Common myeloid progenitor, CD34-positive (primary cell): ENCODE results near the gene LTBP1.

ENCODE experiments used
- CTCF ChIA-PET: fragments of 350-600 bp; sonication (Branson Sonifier 250); formaldehyde crosslinking; loops from one replicate; lab custom pipeline; 2021; ENCODE audit warnings: antibody characterized with exemption; lab: Charles Lee
- POLR2A ChIA-PET: fragments of 350-600 bp; sonication (Branson Sonifier 250); formaldehyde crosslinking; loops from one replicate; lab custom pipeline; 2021; ENCODE audit warnings: antibody characterized with exemption; lab: Charles Lee
- DNase-seq, 3 donors: peaks; one replicate each; pipeline versions ENCODE4 v3.0.0 to v3.0.0-alpha.2; 2013
- H3K27ac ChIP-seq, 2 experiments: 1 replicate in 1 of 2; 2 replicates in 1 of 2; pipeline ENCODE4 v1.7.0; 2013; ENCODE audit warnings: inconsistent platforms in 2 of 2, low read length in 2 of 2, mild to moderate bottlenecking in 2 of 2, low read depth in 1 of 2, moderate library complexity in 1 of 2; ENCODE audit not compliant: severe bottlenecking in 2 of 2, insufficient read depth in 1 of 2, poor library complexity in 1 of 2
- H3K27me3 ChIP-seq, 5 experiments: replicated peaks in 2 of 5; 1 replicate in 3 of 5; 2 replicates in 2 of 5; pipeline versions ENCODE4 v1.6.1 to v1.7.0; 2013; ENCODE audit warnings: low read length in 4 of 5, mild to moderate bottlenecking in 2 of 5, moderate library complexity in 2 of 5, inconsistent platforms in 1 of 5; ENCODE audit not compliant: insufficient read depth in 5 of 5, control insufficient read depth in 4 of 5
- H3K36me3 ChIP-seq, 4 experiments: 1 replicate in 2 of 4; 2 replicates in 2 of 4; pipeline versions ENCODE4 v1.6.1 to v1.7.0; 2013; ENCODE audit warnings: low read length in 3 of 4, control low read depth in 1 of 4, mild to moderate bottlenecking in 1 of 4; ENCODE audit not compliant: control insufficient read depth in 4 of 4, insufficient read depth in 4 of 4
- H3K4me1 ChIP-seq, 4 experiments: 1 replicate in 3 of 4; 2 replicates in 1 of 4; pipeline versions ENCODE4 v1.6.1 to v1.7.1; 2013; ENCODE audit warnings: low read length in 3 of 4, mild to moderate bottlenecking in 3 of 4, control low read depth in 1 of 4, inconsistent platforms in 1 of 4, moderate library complexity in 1 of 4; ENCODE audit not compliant: control insufficient read depth in 4 of 4, insufficient read depth in 4 of 4; ENCODE audit errors: control extremely low read depth in 1 of 4
- H3K4me3 ChIP-seq, 7 experiments: 1 replicate in 4 of 7; 2 replicates in 3 of 7; pipeline versions ENCODE4 v1.5.1 to v1.7.0; 2013; ENCODE audit warnings: mild to moderate bottlenecking in 7 of 7, low read length in 6 of 7, moderate library complexity in 6 of 7, inconsistent platforms in 2 of 7, low read depth in 2 of 7, control low read depth in 1 of 7; ENCODE audit not compliant: insufficient read depth in 4 of 7, control insufficient read depth in 1 of 7; ENCODE audit errors: extremely low read depth in 1 of 7
- H3K9me3 ChIP-seq, 5 experiments: 1 replicate in 4 of 5; 2 replicates in 1 of 5; pipeline versions ENCODE4 v1.6.1 to v1.7.1; 2013; ENCODE audit warnings: low read length in 4 of 5, mild to moderate bottlenecking in 2 of 5, inconsistent platforms in 1 of 5, low read depth in 1 of 5, moderate library complexity in 1 of 5; ENCODE audit not compliant: control insufficient read depth in 4 of 5, insufficient read depth in 2 of 5; ENCODE audit errors: control extremely low read depth in 1 of 5
- WGBS: methylation state at CpG from one replicate; pipeline ENCODE4 v1.1.5; 2013; ENCODE audit not compliant: insufficient coverage; 5-methylcytosine and 5-hydroxymethylcytosine counted together

LTBP1 gene

DNA sequence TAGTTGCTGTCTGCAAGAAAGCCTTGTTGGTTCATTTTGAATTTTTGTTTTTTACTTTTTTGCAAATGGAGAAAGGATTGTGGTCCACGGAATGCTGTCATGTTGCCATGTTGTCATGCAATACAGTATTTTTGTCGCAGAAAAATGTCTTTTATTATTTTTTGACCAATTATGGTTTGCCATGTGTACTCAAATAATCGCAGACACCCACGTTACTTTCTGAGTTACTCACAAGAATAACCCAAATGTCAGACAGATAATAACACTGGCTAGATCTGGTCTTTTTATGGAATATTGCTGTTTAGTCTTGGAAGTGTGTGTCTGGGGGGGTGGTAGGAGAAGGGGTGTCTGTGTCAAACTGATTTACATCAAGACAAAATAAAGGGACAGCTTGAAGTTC, 188.9 kb downstream of the LTBP1 start:
- H3K4me3 ChIP-seq, result no peak overlapping the region
- ChIA-PET POLR2A (no interaction called here), CTCF (no interaction called here)
- no peaks in the 10 kb centered on the region for H3K27me3 ChIP-seq
- H3K27ac ChIP-seq, result no peak overlapping the region
- H3K36me3 ChIP-seq, result no peaks in the 10 kb centered on the region
- H3K4me1 ChIP-seq, result peaks cover 0 to 4% (median 0%) of the 10 kb centered on the region in 4 experiments
- no peaks in the 10 kb centered on the region for H3K9me3 ChIP-seq
- WGBS, result no CpG with 5 or more reads among the region's 4 CpGs
- no peak for DNase-seq

DNA sequence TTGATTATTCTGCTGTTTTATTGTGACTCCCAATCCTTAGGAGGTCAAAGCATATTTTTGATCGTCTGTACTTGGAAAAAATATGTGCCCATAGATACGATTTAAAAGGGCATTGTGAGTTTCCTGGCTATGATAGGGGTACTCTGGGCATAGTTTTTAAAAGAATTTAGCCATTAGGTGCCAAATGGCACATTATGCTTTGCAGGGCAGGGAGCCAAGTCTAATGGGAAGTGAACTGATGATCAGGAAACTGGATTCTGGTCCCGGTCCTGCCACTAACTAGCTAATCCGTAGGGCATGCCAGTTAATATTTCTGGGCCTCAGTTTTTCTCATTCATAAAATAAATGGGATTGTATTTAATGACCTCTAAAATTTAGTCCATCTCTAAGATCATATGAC, 189.3 kb downstream of the LTBP1 start:
- no peaks in the 10 kb centered on the region for H3K27me3 ChIP-seq
- H3K4me3 ChIP-seq, result no peak overlapping the region
- ChIA-PET CTCF (no interaction called here), POLR2A (no interaction called here)
- no peaks in the 10 kb centered on the region for H3K9me3 ChIP-seq
- WGBS, result 96% methylated on average over 2 of the region's 4 CpGs
- no peak overlapping the region for H3K27ac ChIP-seq
- DNase-seq, result no peak
- H3K4me1 ChIP-seq, result peaks cover 0 to 4% (median 0%) of the 10 kb centered on the region in 4 experiments
- H3K36me3 ChIP-seq, result no peaks in the 10 kb centered on the region

DNA sequence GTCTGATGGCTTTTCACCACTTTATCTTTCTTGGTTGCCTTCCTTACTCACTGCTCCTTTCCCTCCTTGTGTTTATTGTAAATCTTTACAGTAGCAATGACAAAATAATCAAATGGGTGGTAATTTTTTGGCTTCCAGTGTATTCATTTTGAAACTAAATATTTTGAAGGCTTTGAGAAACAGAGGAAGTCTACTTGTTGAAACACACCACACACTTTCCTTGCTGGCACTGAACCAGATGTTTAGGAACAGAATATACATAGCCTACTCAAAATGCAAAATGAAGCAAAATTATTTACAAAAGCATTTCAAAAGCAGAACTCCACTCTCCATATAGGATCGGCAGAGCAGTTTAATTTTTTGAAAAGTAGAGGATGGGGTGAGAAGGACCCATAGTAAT, 189.8 kb downstream of the LTBP1 start:
- H3K27me3 ChIP-seq, result no peaks in the 10 kb centered on the region
- DNase-seq, result peak in 2 of 3 donors; percentile 16 to 42
- no CpG with 5 or more reads among the region's 1 CpG for WGBS
- H3K27ac ChIP-seq, result no peak overlapping the region
- H3K4me3 ChIP-seq, result no peak overlapping the region
- ChIA-PET CTCF (interaction anchor here (0.6 kb wide), 1 partner anchor 168 kb away, joined by 3 read pairs; no protein-coding TSS in a partner anchor), POLR2A (no interaction called here)
- H3K36me3 ChIP-seq, result no peaks in the 10 kb centered on the region
- H3K4me1 ChIP-seq, result peaks cover 0 to 4% (median 0%) of the 10 kb centered on the region in 4 experiments
- no peaks in the 10 kb centered on the region for H3K9me3 ChIP-seq

DNA sequence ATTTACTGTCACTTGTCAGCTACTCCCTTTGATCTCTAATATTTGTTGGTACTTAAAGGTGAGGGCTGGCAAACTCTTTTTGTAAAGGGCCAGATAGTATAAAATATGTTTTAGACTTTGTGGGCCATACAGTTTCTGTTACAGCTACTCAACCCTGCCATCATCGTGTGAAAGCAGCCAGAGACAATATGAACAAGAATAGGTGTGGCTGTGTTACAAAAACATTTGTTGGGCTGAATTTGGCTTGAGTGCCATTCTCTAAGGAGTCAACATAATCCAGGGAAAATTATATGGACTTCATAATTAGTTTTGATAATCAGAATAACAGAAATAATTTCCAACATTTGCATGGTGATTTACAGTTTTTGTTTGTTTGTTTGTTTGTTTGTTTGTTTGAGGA, 190.6 kb downstream of the LTBP1 start:
- Histone ChIP-seq H3K36me3 (no peaks in the 10 kb centered on the region), H3K27me3 (no peaks in the 10 kb centered on the region), H3K27ac (no peak overlapping the region), H3K4me1 (peaks cover 0 to 4% (median 0%) of the 10 kb centered on the region in 4 experiments), H3K9me3 (no peaks in the 10 kb centered on the region), H3K4me3 (no peak overlapping the region)
- POLR2A ChIA-PET, result no interaction called here
- DNase-seq, result no peak
- WGBS, result 88% methylated on average over 1 of the region's 1 CpG
- CTCF ChIA-PET, result interaction anchor here (0.6 kb wide), 1 partner anchor 169 kb away, joined by 3 read pairs; no protein-coding TSS in a partner anchor

DNA sequence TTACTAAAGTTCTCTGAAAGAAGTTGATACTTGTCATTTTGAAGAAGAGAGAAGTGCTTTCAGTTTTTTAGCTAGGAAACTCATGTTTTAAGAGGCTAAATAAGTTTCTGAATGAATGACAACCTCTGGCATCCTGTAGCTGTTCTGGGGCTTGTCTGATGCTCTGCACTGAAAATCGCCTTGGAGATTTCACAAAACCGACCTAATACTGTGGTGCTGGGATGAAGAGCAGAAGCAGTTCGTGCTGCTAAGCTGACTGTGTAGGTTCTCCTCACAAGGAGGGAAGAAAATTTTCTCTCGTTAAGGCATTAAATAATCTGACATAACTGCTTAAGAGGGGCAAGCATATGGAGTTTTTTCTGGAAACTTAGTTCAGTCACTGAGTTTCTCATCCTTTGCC, 193.2 kb downstream of the LTBP1 start:
- DNase-seq, result no peak
- H3K27me3 ChIP-seq, result no peaks in the 10 kb centered on the region
- no peaks in the 10 kb centered on the region for H3K36me3 ChIP-seq
- WGBS, result 90% methylated on average over 3 of the region's 4 CpGs
- POLR2A ChIA-PET, result no interaction called here
- CTCF ChIA-PET, result no interaction called here
- no peak overlapping the region for H3K4me3 ChIP-seq
- peaks cover 0 to 4% (median 0%) of the 10 kb centered on the region in 4 experiments for H3K4me1 ChIP-seq
- no peaks in the 10 kb centered on the region for H3K9me3 ChIP-seq
- H3K27ac ChIP-seq, result no peak overlapping the region

DNA sequence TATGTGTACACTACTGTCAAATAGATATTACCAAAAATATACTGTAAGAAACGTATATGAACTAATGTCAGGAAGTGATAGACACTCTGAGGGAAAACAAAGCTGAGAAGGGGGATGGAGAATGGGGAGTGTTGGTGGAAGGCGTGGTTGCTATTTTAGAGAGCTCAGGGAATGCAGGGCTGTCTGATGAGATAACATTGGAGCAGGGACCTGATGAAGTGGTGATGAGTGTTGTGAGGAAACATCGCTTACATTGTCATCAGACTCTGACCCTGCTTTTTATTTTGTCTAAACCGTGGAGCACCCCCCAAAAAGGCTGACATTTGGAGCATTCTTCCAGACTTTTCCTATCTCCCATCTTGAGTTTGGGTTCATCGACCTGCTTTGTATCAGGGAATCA, 194.7 kb downstream of the LTBP1 start:
- H3K4me1 ChIP-seq, result no peaks in the 10 kb centered on the region
- no peak overlapping the region for H3K4me3 ChIP-seq
- ChIA-PET POLR2A (no interaction called here), CTCF (no interaction called here)
- WGBS, result 92% methylated on average over 3 of the region's 5 CpGs
- H3K27me3 ChIP-seq, result no peaks in the 10 kb centered on the region
- DNase-seq, result no peak
- no peaks in the 10 kb centered on the region for H3K9me3 ChIP-seq
- H3K27ac ChIP-seq, result no peak overlapping the region
- no peaks in the 10 kb centered on the region for H3K36me3 ChIP-seq

DNA sequence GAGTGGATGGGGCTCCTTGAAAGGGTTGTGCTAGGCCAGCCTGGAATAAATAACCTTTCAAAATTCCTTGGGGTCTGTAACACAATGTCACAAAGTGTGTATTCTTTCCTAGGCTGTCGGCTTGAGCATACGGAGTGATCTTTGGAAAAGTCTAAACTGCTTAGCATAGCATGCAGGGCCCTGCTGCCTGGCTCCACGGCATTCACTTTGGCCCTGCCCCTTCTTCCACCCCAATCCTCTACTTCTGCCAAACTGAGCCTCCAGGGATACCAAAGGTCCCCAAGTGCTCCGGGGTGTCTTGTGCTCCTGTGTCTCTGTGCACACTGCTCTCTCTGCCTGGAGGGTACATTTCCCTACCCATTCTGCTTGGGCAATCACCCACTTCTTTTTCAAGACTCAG, 196.1 kb downstream of the LTBP1 start:
- H3K27me3 ChIP-seq, result no peaks in the 10 kb centered on the region
- no peak overlapping the region for H3K4me3 ChIP-seq
- no peaks in the 10 kb centered on the region for H3K4me1 ChIP-seq
- ChIA-PET CTCF (no interaction called here), POLR2A (no interaction called here)
- WGBS, result 96% methylated on average over 4 of the region's 4 CpGs
- H3K36me3 ChIP-seq, result no peaks in the 10 kb centered on the region
- no peaks in the 10 kb centered on the region for H3K9me3 ChIP-seq
- no peak for DNase-seq
- no peak overlapping the region for H3K27ac ChIP-seq
